ENCODE data around the gene OR1K1.
A peak's percentile ranks its signal among the peaks of the same experiment; 100 is the strongest.
"Not testable (repeated sequence)": the region's sequence is repeated elsewhere in the genome, so short reads cannot be mapped to it uniquely, and the experiment has no call there.

Gene OR1K1

GRCh38 chr9:122806661-122807060, 6.7 kb downstream of the OR1K1 start:
- H3K4me1 Mint-ChIP-seq = peaks cover 20% of the 10 kb centered on the region
- DNase-seq (peak in 1 of 2 donors; percentile 34), ATAC-seq (peak; percentile 39)
- H3K27me3 Mint-ChIP-seq = no peaks in the 10 kb centered on the region
- no peak overlapping the region for H3K4me3 Mint-ChIP-seq
- H3K27ac Mint-ChIP-seq = no peak overlapping the region
- H3K9me3 Mint-ChIP-seq = peaks cover 3 to 12% of the 10 kb centered on the region in 2 donors

DNA sequence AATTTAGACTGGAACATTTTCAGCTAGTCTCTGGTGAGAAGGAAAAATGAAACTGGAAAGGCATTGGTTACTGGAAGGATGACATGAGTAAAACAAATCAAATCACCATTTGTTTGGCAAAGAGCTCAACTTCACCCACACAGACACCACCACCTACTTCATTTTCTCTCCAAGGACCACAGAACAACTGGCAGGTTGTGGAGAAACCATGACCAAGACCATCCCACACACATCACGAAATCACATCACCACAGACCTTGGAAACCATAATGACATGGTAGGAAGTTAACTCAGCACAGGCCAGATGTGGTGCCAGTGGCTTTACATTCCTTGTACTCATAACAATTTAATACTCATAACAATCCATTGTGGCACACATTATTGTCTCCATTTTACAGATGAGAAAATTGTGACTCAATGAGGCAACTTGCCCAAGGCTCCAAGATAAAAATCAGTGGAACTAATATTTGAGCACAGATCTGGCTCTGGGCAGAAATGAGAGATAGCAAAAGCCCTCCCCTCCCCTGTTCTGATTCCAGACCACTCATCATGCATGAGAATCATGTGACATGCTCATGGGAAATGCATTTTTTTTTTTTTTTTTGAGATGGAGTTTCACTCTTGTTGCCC, 7.5 kb downstream of the OR1K1 start:
- Mint-ChIP-seq H3K27ac (peak overlapping the region in 1 of 2 donors; percentile 75), H3K4me3 (peak overlapping the region in 1 of 2 donors; percentile 10), H3K9me3 (peaks cover 3 to 12% of the 10 kb centered on the region in 2 donors), H3K27me3 (no peaks in the 10 kb centered on the region), H3K4me1 (peaks cover 20% of the 10 kb centered on the region)
- peak; percentile 92 for ATAC-seq
- DNase-seq = peak; percentile 54 to 84

GRCh38 chr9:122808141-122808540, 8.2 kb downstream of the OR1K1 start:
- peak overlapping the region in 1 of 2 donors; percentile 35 for H3K27ac Mint-ChIP-seq
- peak in 1 of 2 donors; percentile 25 for DNase-seq
- ATAC-seq = peak; percentile 59
- H3K4me1 Mint-ChIP-seq = peaks cover 20% of the 10 kb centered on the region
- peaks cover 3 to 12% of the 10 kb centered on the region in 2 donors for H3K9me3 Mint-ChIP-seq
- no peaks in the 10 kb centered on the region for H3K27me3 Mint-ChIP-seq
- no peak overlapping the region for H3K4me3 Mint-ChIP-seq

- H3K9me3 Mint-ChIP-seq = peaks cover 3 to 12% of the 10 kb centered on the region in 2 donors
- not testable (repeated sequence) for ATAC-seq, DNase-seq, H3K27me3 Mint-ChIP-seq, H3K27ac Mint-ChIP-seq, H3K4me3 Mint-ChIP-seq
- peaks cover 20% of the 10 kb centered on the region for H3K4me1 Mint-ChIP-seq
These were observed 9.3 kb downstream of the OR1K1 start for GRCh38 chr9:122809261-122809660.

- no peak overlapping the region for H3K27ac Mint-ChIP-seq
- peaks cover 3 to 12% of the 10 kb centered on the region in 2 donors for H3K9me3 Mint-ChIP-seq
- H3K4me1 Mint-ChIP-seq = peaks cover 22% of the 10 kb centered on the region
- no peaks in the 10 kb centered on the region for H3K27me3 Mint-ChIP-seq
- ATAC-seq = peak; percentile 53
- H3K4me3 Mint-ChIP-seq = no peak overlapping the region
- peak; percentile 64 to 72 for DNase-seq
These were observed 10.5 kb downstream of the OR1K1 start for GRCh38 chr9:122810306-122810946.

GRCh38 chr9:122812736-122813135, 12.8 kb downstream of the OR1K1 start:
- Mint-ChIP-seq H3K27me3 (no peaks in the 10 kb centered on the region), H3K9me3 (no peaks in the 10 kb centered on the region), H3K4me3 (no peak overlapping the region), H3K27ac (no peak overlapping the region), H3K4me1 (peaks cover 28% of the 10 kb centered on the region)
- DNase-seq (no peak), ATAC-seq (no peak)

DNA sequence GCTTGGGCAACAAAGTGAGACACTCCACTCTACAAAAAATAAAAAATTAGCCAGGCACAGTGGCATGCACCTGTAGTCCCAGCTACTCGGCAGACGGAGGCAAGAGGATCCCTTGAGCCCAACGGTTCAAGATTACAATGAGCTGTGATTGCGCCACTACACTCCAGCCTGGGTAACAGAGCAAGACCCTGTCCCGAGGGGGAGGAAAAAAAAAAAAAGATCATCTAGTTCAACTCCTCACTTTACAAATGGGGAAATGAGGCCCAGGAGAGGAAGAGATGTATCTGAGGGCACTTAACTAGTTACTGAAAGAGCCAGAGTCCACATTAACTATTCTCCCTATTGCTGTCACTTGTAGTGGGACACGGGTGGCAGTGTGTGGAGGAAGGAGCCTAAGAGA, 14.6 kb downstream of the OR1K1 start:
- Mint-ChIP-seq H3K4me1 (peaks cover 19% of the 10 kb centered on the region), H3K4me3 (no peak overlapping the region), H3K27ac (no peak overlapping the region), H3K9me3 (no peaks in the 10 kb centered on the region), H3K27me3 (no peaks in the 10 kb centered on the region)
- ATAC-seq (no peak), DNase-seq (no peak)

GRCh38 chr9:122815544-122815943, 15.6 kb downstream of the OR1K1 start:
- ATAC-seq (no peak), DNase-seq (no peak)
- no peak overlapping the region for H3K27ac Mint-ChIP-seq
- H3K4me1 Mint-ChIP-seq = peaks cover 26% of the 10 kb centered on the region
- no peaks in the 10 kb centered on the region for H3K9me3 Mint-ChIP-seq
- H3K4me3 Mint-ChIP-seq = no peak overlapping the region
- H3K27me3 Mint-ChIP-seq = no peaks in the 10 kb centered on the region

GRCh38 chr9:122816163-122816867, 16.4 kb downstream of the OR1K1 start:
- Mint-ChIP-seq H3K4me1 (peaks cover 32% of the 10 kb centered on the region), H3K9me3 (no peaks in the 10 kb centered on the region), H3K4me3 (peak overlapping the region; percentile 78 to 81), H3K27me3 (no peaks in the 10 kb centered on the region), H3K27ac (peak overlapping the region; percentile 88 to 95)
- ATAC-seq (peak; percentile 93), DNase-seq (peak; percentile 26 to 45)

DNA sequence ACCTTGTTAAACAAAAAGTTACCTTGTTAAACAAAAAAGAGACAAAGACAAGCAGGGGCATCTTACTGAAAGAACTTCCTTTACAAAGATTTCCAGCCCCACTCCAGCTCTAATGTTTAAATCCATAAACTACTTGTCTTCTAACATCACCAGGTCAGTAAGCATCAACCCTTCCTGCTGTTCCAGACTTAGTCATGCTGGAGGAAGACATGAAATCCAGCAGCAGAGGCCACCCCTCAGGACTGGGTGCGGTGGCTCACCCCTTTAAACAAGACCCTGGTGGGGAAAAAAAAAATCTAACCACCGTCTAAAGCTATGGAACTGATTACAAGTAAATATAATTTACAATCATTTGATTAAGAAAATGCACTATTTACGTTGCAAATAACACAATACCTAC, 19.4 kb downstream of the OR1K1 start:
- DNase-seq (no peak), ATAC-seq (no peak)
- Mint-ChIP-seq H3K27ac (no peak overlapping the region), H3K4me1 (peaks cover 48% of the 10 kb centered on the region), H3K4me3 (no peak overlapping the region), H3K27me3 (no peaks in the 10 kb centered on the region), H3K9me3 (no peaks in the 10 kb centered on the region)

- H3K9me3 Mint-ChIP-seq = no peaks in the 10 kb centered on the region
- H3K27me3 Mint-ChIP-seq = no peaks in the 10 kb centered on the region
- no peak overlapping the region for H3K4me3 Mint-ChIP-seq
- H3K27ac Mint-ChIP-seq = no peak overlapping the region
- ATAC-seq (no peak), DNase-seq (no peak)
- peaks cover 54% of the 10 kb centered on the region for H3K4me1 Mint-ChIP-seq
These were observed 20.0 kb downstream of the OR1K1 start for GRCh38 chr9:122819791-122820489.

GRCh38 chr9:122820490-122820845, 20.5 kb downstream of the OR1K1 start:
- H3K4me1 Mint-ChIP-seq = peaks cover 56% of the 10 kb centered on the region
- H3K27ac Mint-ChIP-seq = no peak overlapping the region
- H3K4me3 Mint-ChIP-seq = no peak overlapping the region
- no peaks in the 10 kb centered on the region for H3K9me3 Mint-ChIP-seq
- ATAC-seq (no peak), DNase-seq (no peak)
- no peaks in the 10 kb centered on the region for H3K27me3 Mint-ChIP-seq

- ATAC-seq = no peak
These were observed 21.5 kb downstream of the OR1K1 start for GRCh38 chr9:122821278-122821943.

GRCh38 chr9:122822056-122822455, 22.1 kb downstream of the OR1K1 start:
- Mint-ChIP-seq H3K27ac (no peak overlapping the region), H3K9me3 (no peaks in the 10 kb centered on the region), H3K27me3 (no peaks in the 10 kb centered on the region), H3K4me1 (peaks cover 54% of the 10 kb centered on the region), H3K4me3 (no peak overlapping the region)
- DNase-seq (no peak), ATAC-seq (no peak)

More at GRCh38 chr9:122821278-122821943, 21.5 kb downstream of the OR1K1 start:
- peaks cover 54% of the 10 kb centered on the region for H3K4me1 Mint-ChIP-seq
- no peaks in the 10 kb centered on the region for H3K27me3 Mint-ChIP-seq
- H3K9me3 Mint-ChIP-seq = no peaks in the 10 kb centered on the region
- no peak for DNase-seq
- no peak overlapping the region for H3K27ac Mint-ChIP-seq
- no peak overlapping the region for H3K4me3 Mint-ChIP-seq

DNA sequence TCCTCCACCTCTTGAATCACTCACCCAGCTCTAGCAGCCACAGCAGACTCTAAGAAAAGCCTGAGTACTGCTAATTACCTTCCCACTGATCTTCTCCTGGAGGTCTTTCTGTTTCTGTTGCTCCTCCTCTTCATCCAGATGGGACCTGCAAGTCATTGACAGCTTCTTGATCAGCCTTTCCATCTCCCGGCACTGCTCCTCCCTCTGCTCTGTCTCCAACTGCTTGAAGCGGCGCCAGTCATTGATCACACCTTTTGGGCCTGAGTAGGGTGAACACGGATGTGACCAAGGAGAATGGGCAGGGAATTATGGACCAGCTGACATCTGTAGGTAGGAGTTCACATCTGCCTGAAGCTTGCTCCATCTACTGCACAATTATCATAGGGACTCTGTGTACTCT, 23.0 kb downstream of the OR1K1 start:
- H3K9me3 Mint-ChIP-seq = no peaks in the 10 kb centered on the region
- H3K4me1 Mint-ChIP-seq = peaks cover 61% of the 10 kb centered on the region

More for the DNA sequence above, 23.0 kb downstream of the OR1K1 start:
- no peak for DNase-seq
- Mint-ChIP-seq H3K4me3 (no peak overlapping the region), H3K27ac (peak overlapping the region in 1 of 2 donors; percentile 0), H3K27me3 (no peaks in the 10 kb centered on the region)
- no peak for ATAC-seq

All from stimulated activated naive CD8-positive, alpha-beta T cell treated with anti-CD3 and anti-CD28 coated beads, Interleukin-15, amount 100 ng/mL, for 72 hours (primary cell).